ENCODE data around the gene ASB10. TPM values are rescaled to one million over a fixed set of nuclear protein-coding genes. Genes with fewer than 3 reads are reported as not detected.

ASB10 gene
- total and polyA plus RNA-seq, 2 of the 13 experiments (the other 11 are each of a cell fraction or from before 2014, with no cell fraction given) = not detected

GRCh38 chr7:151131592-151132293, 55.3 kb downstream of the ASB10 start:
- ChIA-PET POLR2A (no interaction called here), CTCF (ENCODE audit: low intra/inter-chr PET ratio, low total read pairs) (no interaction called here)
- FAIRE-seq = no peak
- TF ChIP-seq AGO2 (optimal IDR thresholded peaks at IDR 0.05; ENCODE audit: low read depth, low read length) (peak; percentile 33), TIGD3 (CRISPR knock-in tag; IDR thresholded peaks at IDR 0.05; ENCODE audit: borderline replicate concordance) (no peak), MBD4 (IDR thresholded peaks at IDR 0.05; ENCODE audit: borderline replicate concordance, low read length) (no peak), TOE1 (CRISPR knock-in tag; IDR thresholded peaks at IDR 0.05) (no peak)
- peaks cover 25 to 83% of the 10 kb centered on the region in 2 experiments for H3K36me3 ChIP-seq (replicated peaks in 1 of 2; ENCODE audit: control insufficient read depth in 1 of 2, insufficient read depth in 2 of 2, low read length in 2 of 2)
- ATAC-seq = no peak
- no peaks in the 10 kb centered on the region for H3K9me3 ChIP-seq (ENCODE audit: low read length)
- WGBS (ENCODE audit: low lambda C conversion rate) = 100% methylated on average over 5 of the region's 19 CpGs
- no peak for DNase-seq (ENCODE audit: low spot score)
- no peaks in the 10 kb centered on the region for H3K79me2 ChIP-seq (ENCODE audit: insufficient read depth, low read length)
- H3K4me2 ChIP-seq (ENCODE audit: low read depth, low read length) = no peak overlapping the region
- intact Hi-C loops (cut with micrococcal nuclease; ENCODE audit: unreplicated experiment) = loop anchor here (10.0 kb wide), 1 partner anchor 173 kb away; no protein-coding TSS in a partner anchor
- H2AFZ ChIP-seq (ENCODE audit: low read length) = no peak overlapping the region
- no peaks in the 10 kb centered on the region for H3K27me3 ChIP-seq (ENCODE audit: control insufficient read depth in 1 of 2, insufficient read depth in 2 of 2, low read length in 2 of 2)
- H3K4me3 ChIP-seq (replicated peaks in 1 of 3; ENCODE audit: insufficient read depth in 1 of 3, low read depth in 2 of 3, low read length in 3 of 3) = no peak overlapping the region
- no TSS peak for BruUV-seq (replicated peaks)
- H3K27ac ChIP-seq (ENCODE audit: extremely low read length, insufficient read depth, low read length) = no peak overlapping the region
- H3K4me1 ChIP-seq (ENCODE audit: insufficient read depth, low read length) = no peaks in the 10 kb centered on the region
- H3K9ac ChIP-seq (ENCODE audit: insufficient read depth, low read depth, low read length) = no peak overlapping the region
- in situ Hi-C loops (cut with HindIII; ENCODE audit: extremely low pct_ligation_motif_present, low pct_unique_long_range_greater_than_20kb) = no loop called here
- no peaks in the 10 kb centered on the region for H4K20me1 ChIP-seq (ENCODE audit: insufficient read depth, low read length)

GRCh38 chr7:151131224-151131591, 55.8 kb downstream of the ASB10 start:
- Histone ChIP-seq H3K9ac (ENCODE audit: insufficient read depth, low read depth, low read length) (no peak overlapping the region), H3K4me2 (ENCODE audit: low read depth, low read length) (no peak overlapping the region), H3K27ac (ENCODE audit: extremely low read length, insufficient read depth, low read length) (no peak overlapping the region), H3K79me2 (ENCODE audit: insufficient read depth, low read length) (no peaks in the 10 kb centered on the region), H3K36me3 (replicated peaks in 1 of 2; ENCODE audit: control insufficient read depth in 1 of 2, insufficient read depth in 2 of 2, low read length in 2 of 2) (peaks cover 25 to 78% of the 10 kb centered on the region in 2 experiments), H3K27me3 (ENCODE audit: control insufficient read depth in 1 of 2, insufficient read depth in 2 of 2, low read length in 2 of 2) (no peaks in the 10 kb centered on the region), H4K20me1 (ENCODE audit: insufficient read depth, low read length) (no peaks in the 10 kb centered on the region), H3K4me3 (replicated peaks in 1 of 3; ENCODE audit: insufficient read depth in 1 of 3, low read depth in 2 of 3, low read length in 3 of 3) (no peak overlapping the region), H3K9me3 (ENCODE audit: low read length) (no peaks in the 10 kb centered on the region), H3K4me1 (ENCODE audit: insufficient read depth, low read length) (no peaks in the 10 kb centered on the region), H2AFZ (ENCODE audit: low read length) (no peak overlapping the region)
- DNase-seq (ENCODE audit: low spot score) (no peak), FAIRE-seq (no peak), ATAC-seq (no peak)
- in situ Hi-C loops (cut with HindIII; ENCODE audit: extremely low pct_ligation_motif_present, low pct_unique_long_range_greater_than_20kb) = no loop called here
- no TSS peak for BruUV-seq (replicated peaks)
- 95% methylated on average over 9 of the region's 13 CpGs for WGBS (ENCODE audit: low lambda C conversion rate)
- intact Hi-C loops (cut with micrococcal nuclease; ENCODE audit: unreplicated experiment) = loop anchor here (10.0 kb wide), 1 partner anchor 174 kb away; no protein-coding TSS in a partner anchor
- POLR2A ChIA-PET = no interaction called here
- CTCF ChIA-PET (ENCODE audit: low intra/inter-chr PET ratio, low total read pairs) = no interaction called here
- TF ChIP-seq ZNF17 (CRISPR knock-in tag; IDR thresholded peaks at IDR 0.05) (no peak), ZNF318 (CRISPR knock-in tag; IDR thresholded peaks at IDR 0.05) (no peak), ZNF337 (CRISPR knock-in tag; IDR thresholded peaks at IDR 0.05; ENCODE audit: borderline replicate concordance, low read depth) (no peak)
